NCI-H2029 (cell line): ENCODE measurements around the gene PPP2R5B.
A peak's percentile ranks its signal among the peaks of the same experiment; 100 is the strongest.

Experiments
- DNase-seq: peaks from one replicate; lab custom pipeline; 2025; lab: John Stamatoyannopoulos, UW

PPP2R5B gene

GRCh38 chr11:64923944-64924909 is at the start of gene PPP2R5B:
PPP2R5B (plus strand) TSS chr11:64924689; CDS start chr11:64925735, 1,046 bp downstream.
- DNase-seq, result peak; percentile 87

- DNase-seq, result no peak
Observed at GRCh38 chr11:64875369-64876228, 48.9 kb upstream of the PPP2R5B start.

- DNase-seq, result no peak
Observed at GRCh38 chr11:64876229-64876750, 48.2 kb upstream of the PPP2R5B start.

GRCh38 chr11:64876835-64877341 is 47.6 kb upstream of the PPP2R5B start:
- DNase-seq, result no peak

DNA sequence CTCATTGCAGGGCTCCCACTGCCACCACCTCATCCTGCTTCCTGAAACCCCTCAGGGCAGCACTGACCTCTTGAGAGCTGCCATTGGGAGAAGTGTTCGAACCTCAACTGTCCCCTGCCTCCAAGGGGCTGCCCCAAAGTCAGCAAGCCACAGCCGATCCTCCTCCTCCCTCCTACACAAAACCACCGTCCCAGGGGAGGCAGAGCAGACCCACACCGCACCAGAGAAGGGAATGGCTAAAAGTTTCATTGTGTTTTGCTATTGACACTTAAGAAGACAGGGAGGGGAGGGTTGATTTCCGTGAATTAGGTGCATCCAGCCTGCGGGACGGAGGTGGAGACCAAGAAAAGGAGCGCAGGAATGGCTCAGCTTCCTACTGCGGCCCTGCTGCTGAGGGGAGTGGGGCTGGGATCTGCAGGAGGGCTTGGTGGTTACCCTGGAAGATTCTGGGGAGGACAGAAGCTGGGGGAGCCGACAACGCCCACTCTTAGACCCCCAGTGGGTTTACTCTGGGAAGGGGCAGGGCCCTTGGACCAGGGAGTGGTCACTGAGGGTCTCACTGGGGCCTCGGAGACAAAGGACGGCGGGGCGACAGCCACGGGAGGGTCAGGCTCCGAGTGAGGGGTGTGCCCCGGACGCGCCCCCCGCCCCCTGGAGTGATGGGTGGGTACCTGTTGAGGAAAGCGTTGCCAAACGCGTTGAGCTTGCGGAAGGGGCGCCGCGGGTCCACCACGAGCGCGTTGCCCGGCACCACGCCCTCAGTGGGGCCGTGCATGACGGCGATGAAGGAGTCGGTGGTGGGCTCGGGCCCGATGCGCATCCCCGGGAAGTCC is 46.9 kb upstream of the PPP2R5B start:
- DNase-seq, result no peak

DNA sequence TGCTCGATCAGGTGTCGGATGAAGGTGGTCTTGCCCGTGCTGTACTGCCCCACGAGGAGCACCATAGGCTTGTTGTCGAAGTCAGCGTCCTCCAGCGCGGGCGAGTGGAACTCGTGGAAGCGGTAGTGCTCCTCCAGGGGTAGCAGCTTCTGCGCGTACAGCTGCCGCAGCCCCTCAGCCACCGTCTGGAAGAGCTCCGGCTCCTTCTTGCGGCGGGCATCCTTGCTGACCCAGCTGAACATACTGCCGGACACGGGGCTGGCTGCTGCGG is 46.3 kb upstream of the PPP2R5B start:
- DNase-seq, result no peak

GRCh38 chr11:64878494-64879243 is 45.8 kb upstream of the PPP2R5B start, which contains the start of gene EHD1:
EHD1 (minus strand) TSS chr11:64878621; CDS start chr11:64878464, 157 bp downstream.
- DNase-seq, result peak; percentile 97

DNA sequence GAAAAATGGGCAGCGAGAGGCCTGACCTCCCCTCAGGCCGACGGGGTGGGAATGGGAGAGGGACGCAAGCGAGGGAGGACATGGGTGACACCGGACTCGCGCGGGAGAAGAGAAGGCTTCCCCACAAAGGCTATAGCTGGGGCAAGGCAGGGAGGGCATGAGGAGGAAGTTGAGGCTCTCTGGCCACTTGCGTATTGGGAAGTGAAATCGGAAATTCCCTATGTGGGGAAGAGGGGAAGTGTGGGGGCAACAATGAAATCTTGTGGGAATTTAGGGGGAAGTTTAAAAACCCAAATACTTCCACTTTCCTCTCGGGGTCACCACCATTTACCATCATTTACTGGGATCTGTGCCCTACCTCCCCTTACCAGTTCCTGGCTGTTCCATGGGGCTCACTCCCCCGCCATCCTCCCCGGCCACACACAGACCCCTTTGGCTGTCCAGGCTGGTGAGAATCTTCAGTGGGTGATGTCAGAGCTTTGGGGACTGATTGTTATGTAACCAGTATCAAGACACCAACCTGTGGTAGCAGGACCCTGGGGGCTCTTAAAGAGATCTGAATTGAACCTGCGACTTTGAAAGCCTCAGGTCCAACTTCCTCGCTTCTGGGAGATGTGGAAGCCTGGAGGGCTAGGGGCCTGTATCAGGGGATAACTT is 45.1 kb upstream of the PPP2R5B start:
- no peak for DNase-seq

GRCh38 chr11:64880240-64881001 is 44.1 kb upstream of the PPP2R5B start:
- DNase-seq, result no peak

GRCh38 chr11:64881476-64881875 is 43.0 kb upstream of the PPP2R5B start:
- no peak for DNase-seq

DNA sequence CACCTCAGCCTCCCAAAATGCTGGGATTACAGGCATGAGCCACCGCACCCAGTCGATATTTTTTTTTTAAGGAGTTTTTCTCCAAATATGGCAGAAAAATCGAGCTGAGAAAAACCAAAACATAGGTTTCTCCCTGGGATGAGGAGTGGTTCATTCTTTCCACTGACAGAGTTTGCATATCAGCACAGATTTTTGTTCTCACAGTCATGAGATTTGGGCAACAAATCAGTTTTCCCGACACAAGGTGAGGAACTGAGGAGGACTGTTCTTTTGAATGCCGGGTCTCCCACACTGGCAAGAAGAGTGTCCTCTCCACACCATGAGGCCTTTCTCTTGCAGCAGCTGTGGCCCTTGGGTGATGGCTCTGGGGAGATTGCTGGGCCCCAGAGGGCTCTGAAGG is 42.2 kb upstream of the PPP2R5B start:
- DNase-seq, result no peak

GRCh38 chr11:64883575-64883974 is 40.9 kb upstream of the PPP2R5B start:
- DNase-seq, result no peak

GRCh38 chr11:64884019-64884418 is 40.5 kb upstream of the PPP2R5B start:
- no peak for DNase-seq

DNA sequence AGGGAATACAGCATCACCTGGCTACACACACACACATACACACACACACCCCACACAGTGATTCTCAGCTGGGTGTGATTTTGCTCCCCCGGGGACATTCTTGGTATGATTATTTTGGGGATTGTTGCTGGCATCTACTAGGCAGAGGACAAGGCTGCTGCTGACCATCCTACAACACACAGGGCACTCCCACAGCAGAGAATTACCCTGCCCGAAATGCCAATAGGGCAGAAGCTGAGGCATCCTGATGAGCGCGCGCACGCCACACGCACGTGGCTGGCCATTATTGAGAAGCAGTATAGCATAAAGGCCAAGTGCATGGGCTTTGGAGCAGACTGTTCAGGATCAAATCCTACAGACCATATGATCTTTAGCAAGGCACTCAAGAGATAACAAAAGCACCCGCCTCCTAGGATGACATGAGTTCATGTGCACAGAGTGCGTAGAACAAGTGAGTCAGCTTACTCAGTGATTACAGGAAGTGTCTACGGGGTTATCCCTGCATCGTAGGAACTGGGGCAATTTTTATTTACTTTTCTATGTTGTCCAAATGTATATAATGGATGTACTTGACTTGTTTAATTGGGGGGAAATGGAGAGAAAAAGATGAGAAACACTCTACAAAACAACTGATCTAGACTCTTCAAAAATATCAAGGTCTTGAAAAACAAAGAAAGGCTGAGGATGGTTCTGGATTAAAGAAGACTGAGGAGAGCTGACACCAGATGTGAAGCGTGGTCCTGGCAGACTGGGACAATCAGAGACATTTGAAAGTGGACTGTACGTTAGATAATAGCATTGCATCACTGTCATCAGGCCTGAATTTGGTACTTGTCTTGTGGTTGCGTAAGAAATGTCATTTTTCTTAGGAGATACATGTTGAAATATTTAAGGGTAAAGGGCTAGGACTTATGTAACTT is 38.9 kb upstream of the PPP2R5B start:
- DNase-seq, result no peak

DNA sequence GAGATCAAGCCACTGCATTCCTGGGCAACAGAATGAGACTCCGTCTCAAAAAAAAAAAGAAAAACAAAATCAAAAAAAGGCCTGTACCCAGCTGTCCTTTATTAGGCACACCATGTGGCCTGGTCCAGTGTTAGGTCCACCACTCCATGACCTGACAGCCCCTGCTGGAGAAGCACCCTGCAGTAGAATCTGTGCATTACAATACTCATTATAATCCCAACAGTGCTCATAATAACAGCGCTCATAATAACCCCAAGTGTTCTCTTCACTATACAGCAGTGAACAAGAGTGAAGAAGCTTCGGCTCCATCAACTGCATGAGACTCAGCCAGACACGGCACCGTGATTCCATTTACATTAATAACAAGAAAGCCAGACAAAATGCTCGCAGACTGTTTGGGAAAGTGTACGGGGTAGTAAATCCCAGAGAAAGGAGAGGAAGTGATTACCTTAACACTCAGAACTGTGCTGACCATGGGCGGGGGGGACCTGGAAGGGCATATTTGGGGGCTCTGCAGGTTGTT is 37.2 kb upstream of the PPP2R5B start:
- DNase-seq, result no peak

DNA sequence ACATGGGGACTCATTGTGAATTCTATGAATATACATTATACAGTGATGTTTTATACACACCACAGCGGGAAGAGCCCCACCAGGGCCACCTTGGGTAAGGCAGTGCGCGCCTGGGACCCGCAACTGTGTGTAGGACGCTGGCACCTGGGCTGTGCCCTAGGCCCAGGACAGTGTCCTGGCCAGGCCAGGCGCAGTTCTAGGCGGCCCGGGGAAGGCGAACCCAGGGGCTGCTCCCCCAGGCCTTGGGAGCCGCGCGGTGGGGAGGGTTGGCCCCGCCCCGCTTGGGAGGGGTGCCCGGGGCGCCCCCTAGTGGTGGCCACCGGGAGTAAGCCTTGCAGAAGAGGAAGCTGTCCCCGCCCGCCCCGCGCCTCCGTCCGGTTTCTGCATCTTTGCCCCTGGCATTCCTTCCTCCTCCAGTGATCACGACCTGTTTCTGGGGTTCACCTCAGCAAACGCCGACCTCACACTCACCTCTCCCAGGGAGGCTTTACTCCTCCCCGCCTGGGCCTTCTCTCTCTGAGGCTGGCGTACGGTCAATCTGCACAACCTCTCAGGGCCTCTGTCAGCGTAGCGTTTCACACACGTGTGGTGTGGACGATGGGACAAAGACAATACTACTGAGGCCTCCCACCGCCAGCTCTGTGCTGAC is 36.6 kb upstream of the PPP2R5B start:
- peak; percentile 50 for DNase-seq

DNA sequence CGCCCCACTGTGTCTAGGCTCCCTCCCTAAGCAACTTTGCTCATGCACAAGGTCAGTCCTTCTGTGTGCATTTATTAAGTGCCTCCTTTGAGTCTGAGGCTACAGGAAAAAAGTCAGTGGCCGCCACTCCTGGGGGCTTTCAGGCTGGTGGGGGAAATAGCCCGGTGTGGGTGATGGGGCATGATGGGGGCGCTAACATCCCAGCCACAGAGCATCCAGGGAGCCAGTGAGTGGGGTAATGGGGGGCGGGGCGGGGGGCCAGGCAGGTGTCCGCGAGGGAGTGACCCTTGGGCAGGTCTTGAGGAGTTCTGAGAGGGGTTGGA is 36.1 kb upstream of the PPP2R5B start:
- DNase-seq, result no peak
